Stomach (tissue), 4 donors: Measurements from ENCODE around the gene NPPC.

Source experiments
- CTCF ChIP-seq, 7 experiments: fragments of 450-650 bp in 4 of 7; fragments of 200-600 bp in 3 of 7; sonication (generic) in 3 of 7; IDR thresholded peaks; one replicate each; pipeline ENCODE4 v1.5.1; 2016 to 2019; ENCODE audit warnings: antibody characterized with exemption in 7 of 7, control low read depth in 2 of 7, mild to moderate bottlenecking in 1 of 7
- POLR2A ChIP-seq, 4 donors: fragments of 450-650 bp; IDR thresholded peaks; one replicate each; pipeline ENCODE4 v1.6.1; 2016; ENCODE audit warnings: antibody characterized with exemption in 4 of 4, control low read depth in 2 of 4, mild to moderate bottlenecking in 1 of 4, moderate library complexity in 1 of 4

DNA sequence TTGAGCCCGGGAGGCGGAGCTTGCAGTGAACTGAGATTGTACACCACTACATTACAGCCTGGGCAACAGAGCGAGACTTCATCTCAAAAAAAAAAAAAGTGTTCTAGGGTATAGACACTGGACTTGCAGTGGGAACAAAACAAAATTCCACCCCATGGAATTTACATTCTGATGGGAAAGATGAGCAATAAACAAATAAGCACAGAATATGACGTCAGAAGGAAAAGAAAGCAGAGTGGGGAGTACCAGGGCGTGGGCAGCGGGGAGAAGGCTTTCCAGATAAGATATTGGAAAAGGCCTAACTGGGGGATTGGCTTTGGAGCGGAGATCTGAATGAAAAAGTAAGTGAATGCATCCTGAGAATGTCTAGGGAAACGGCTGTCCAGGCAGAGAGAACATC lies 17.6 kb downstream of the NPPC start:
- no peak for TF ChIP-seq CTCF (IDR thresholded peaks at IDR 0.05)
- no peak for TF ChIP-seq POLR2A (IDR thresholded peaks at IDR 0.05)
